Gastroesophageal sphincter (tissue), 4 donors: ENCODE measurements around the gene ARHGAP26. TPM values are rescaled to one million over a fixed set of nuclear protein-coding genes. Genes with fewer than 3 reads are reported as not detected.
A peak's percentile ranks its signal among the peaks of the same experiment; 100 is the strongest.

Experiments used
- ATAC-seq: fragments of 150-250 bp; one replicate; pipeline ENCODE4 v1.9.1; 2016; ENCODE audit warnings: mild to moderate bottlenecking, moderate library complexity
- H3K27ac ChIP-seq, 4 donors: fragments of 200-600 bp; sonication (generic) in 3 of 4; 1 replicate in 3 of 4; 2 replicates in 1 of 4; pipeline ENCODE4 v1.5.1; 2016 to 2019
- H3K27me3 ChIP-seq: fragments of 200-600 bp; sonication (generic); one replicate; pipeline ENCODE4 v1.5.1; 2019
- H3K36me3 ChIP-seq, 2 donors: fragments of 200-600 bp; sonication (generic); one replicate each; pipeline ENCODE4 v1.5.1; 2019; ENCODE audit warnings: control low read depth in 1 of 2
- H3K4me1 ChIP-seq, 3 donors: fragments of 200-600 bp; sonication (generic); 1 replicate in 2 of 3; 2 replicates in 1 of 3; pipeline ENCODE4 v1.5.1; 2016 to 2019; ENCODE audit warnings: control low read depth in 2 of 3
- H3K4me3 ChIP-seq, 2 donors: fragments of 200-600 bp; sonication (generic); one replicate each; pipeline ENCODE4 v1.5.1; 2019; ENCODE audit warnings: mild to moderate bottlenecking in 1 of 2, moderate library complexity in 1 of 2
- H3K9me3 ChIP-seq, 3 donors: fragments of 200-600 bp; sonication (generic); one replicate each; pipeline ENCODE4 v1.5.1; 2017 to 2019; ENCODE audit warnings: control low read depth in 2 of 3
- CTCF ChIP-seq, 4 experiments: fragments of 200-600 bp in 2 of 4; fragments of 450-650 bp in 2 of 4; sonication (generic) in 1 of 4; IDR thresholded peaks; one replicate each; pipeline ENCODE4 v1.5.1; 2017 to 2019; ENCODE audit warnings: antibody characterized with exemption in 4 of 4, mild to moderate bottlenecking in 2 of 4, moderate library complexity in 2 of 4
- EP300 ChIP-seq: sonication (generic); formaldehyde crosslinking; IDR thresholded peaks from one replicate; pipeline ENCODE4 v1.6.1; 2017; ENCODE audit warnings: antibody characterized with exemption, mild to moderate bottlenecking
- POLR2A ChIP-seq, 2 donors: fragments of 450-650 bp; IDR thresholded peaks; one replicate each; pipeline ENCODE4 v1.6.1; 2017; ENCODE audit warnings: antibody characterized with exemption in 2 of 2, mild to moderate bottlenecking in 2 of 2, moderate library complexity in 1 of 2
- POLR2AphosphoS5 ChIP-seq: sonication (generic); formaldehyde crosslinking; IDR thresholded peaks from one replicate; pipeline ENCODE4 v1.6.1; 2017; ENCODE audit warnings: antibody characterized with exemption
- WGBS, 2 donors: methylation state at CpG; one replicate each; pipeline ENCODE4 v1.1.5; 2018; ENCODE audit warnings: low coverage in 1 of 2; 5-methylcytosine and 5-hydroxymethylcytosine counted together
- total RNA-seq, 4 donors: library from RNA; depleted of rRNA; stranded (reverse); fragments of >200 nt; gene quantifications; one replicate each; pipeline ENCODE4 v1.1.0, GENCODE V29; 2016

Gene ARHGAP26
- total RNA-seq, 4 donors from 2014 or later: 15.2 to 41.7 (median 31.7) TPM

GRCh38 chr5:143014017-143014651 is 244.0 kb downstream of the ARHGAP26 start:
- Histone ChIP-seq H3K27me3 (no peaks in the 10 kb centered on the region), H3K9me3 (no peaks in the 10 kb centered on the region), H3K4me3 (no peak overlapping the region), H3K36me3 (peaks cover 0 to 11% of the 10 kb centered on the region in 2 donors), H3K27ac (no peak overlapping the region), H3K4me1 (peaks cover 0 to 11% (median 0%) of the 10 kb centered on the region in 3 donors)
- 83 to 84% methylated on average over 5 to 10 of the region's 12 CpGs for WGBS, 2 donors
- ATAC-seq: peak; percentile 25
- TF ChIP-seq POLR2A (IDR thresholded peaks at IDR 0.05): no peak
- peak in 2 of 4 experiments; percentile 4 to 44 for TF ChIP-seq CTCF (IDR thresholded peaks at IDR 0.05)

- Histone ChIP-seq H3K4me3 (no peak overlapping the region), H3K4me1 (peaks cover 0 to 18% (median 0%) of the 10 kb centered on the region in 3 donors), H3K9me3 (no peaks in the 10 kb centered on the region), H3K27me3 (no peaks in the 10 kb centered on the region), H3K36me3 (peaks cover 0 to 11% of the 10 kb centered on the region in 2 donors), H3K27ac (no peak overlapping the region)
- ATAC-seq: no peak
- 40 to 53% methylated on average over 5 of the region's 5 CpGs for WGBS, 2 donors
- TF ChIP-seq CTCF (IDR thresholded peaks at IDR 0.05) (peak in 3 of 4 experiments; percentile 15 to 51 (median 49)), POLR2AphosphoS5 (no peak)
Measured at GRCh38 chr5:143016777-143017516, 246.8 kb downstream of the ARHGAP26 start.

GRCh38 chr5:143017541-143017940 is 247.4 kb downstream of the ARHGAP26 start:
- TF ChIP-seq POLR2A (IDR thresholded peaks at IDR 0.05): no peak
- ATAC-seq: no peak
- Histone ChIP-seq H3K9me3 (no peaks in the 10 kb centered on the region), H3K36me3 (peaks cover 0 to 11% of the 10 kb centered on the region in 2 donors), H3K27ac (no peak overlapping the region), H3K27me3 (no peaks in the 10 kb centered on the region), H3K4me1 (peaks cover 0 to 21% (median under 1%) of the 10 kb centered on the region in 3 donors), H3K4me3 (no peak overlapping the region)
- 91 to 92% methylated on average over 1 of the region's 1 CpG for WGBS, 2 donors

- H3K27ac ChIP-seq: no peak overlapping the region
- no peak overlapping the region for H3K4me3 ChIP-seq
- TF ChIP-seq EP300: no peak
- TF ChIP-seq CTCF (IDR thresholded peaks at IDR 0.05): no peak
- TF ChIP-seq POLR2A (IDR thresholded peaks at IDR 0.05): no peak
- no peak for TF ChIP-seq POLR2AphosphoS5
- H3K4me1 ChIP-seq: peaks cover 3 to 25% (median 5%) of the 10 kb centered on the region in 3 donors
- WGBS, 2 donors: 100% methylated on average over 1 of the region's 1 CpG
- no peak for ATAC-seq
- no peaks in the 10 kb centered on the region for H3K27me3 ChIP-seq
- peaks cover 0 to 11% of the 10 kb centered on the region in 2 donors for H3K36me3 ChIP-seq
- no peaks in the 10 kb centered on the region for H3K9me3 ChIP-seq
Measured at GRCh38 chr5:143017992-143018391, 247.8 kb downstream of the ARHGAP26 start.

GRCh38 chr5:143019157-143019556 is 249.0 kb downstream of the ARHGAP26 start:
- Histone ChIP-seq H3K9me3 (no peaks in the 10 kb centered on the region), H3K36me3 (peaks cover 0 to 9% of the 10 kb centered on the region in 2 donors), H3K4me1 (peaks cover 7 to 37% (median 13%) of the 10 kb centered on the region in 3 donors), H3K4me3 (no peak overlapping the region), H3K27ac (no peak overlapping the region), H3K27me3 (no peaks in the 10 kb centered on the region)
- TF ChIP-seq CTCF (IDR thresholded peaks at IDR 0.05) (no peak), POLR2AphosphoS5 (no peak), EP300 (no peak), POLR2A (IDR thresholded peaks at IDR 0.05) (no peak)
- WGBS, 2 donors: 90 to 91% methylated on average over 4 of the region's 4 CpGs
- ATAC-seq: no peak
